ENCODE data around the gene KLRC4. TPM values are rescaled to one million over a fixed set of nuclear protein-coding genes. Genes with fewer than 3 reads are reported as not detected.

KLRC4 gene
- total RNA-seq, 1 experiment from 2014 or later: 2.1 TPM

DNA sequence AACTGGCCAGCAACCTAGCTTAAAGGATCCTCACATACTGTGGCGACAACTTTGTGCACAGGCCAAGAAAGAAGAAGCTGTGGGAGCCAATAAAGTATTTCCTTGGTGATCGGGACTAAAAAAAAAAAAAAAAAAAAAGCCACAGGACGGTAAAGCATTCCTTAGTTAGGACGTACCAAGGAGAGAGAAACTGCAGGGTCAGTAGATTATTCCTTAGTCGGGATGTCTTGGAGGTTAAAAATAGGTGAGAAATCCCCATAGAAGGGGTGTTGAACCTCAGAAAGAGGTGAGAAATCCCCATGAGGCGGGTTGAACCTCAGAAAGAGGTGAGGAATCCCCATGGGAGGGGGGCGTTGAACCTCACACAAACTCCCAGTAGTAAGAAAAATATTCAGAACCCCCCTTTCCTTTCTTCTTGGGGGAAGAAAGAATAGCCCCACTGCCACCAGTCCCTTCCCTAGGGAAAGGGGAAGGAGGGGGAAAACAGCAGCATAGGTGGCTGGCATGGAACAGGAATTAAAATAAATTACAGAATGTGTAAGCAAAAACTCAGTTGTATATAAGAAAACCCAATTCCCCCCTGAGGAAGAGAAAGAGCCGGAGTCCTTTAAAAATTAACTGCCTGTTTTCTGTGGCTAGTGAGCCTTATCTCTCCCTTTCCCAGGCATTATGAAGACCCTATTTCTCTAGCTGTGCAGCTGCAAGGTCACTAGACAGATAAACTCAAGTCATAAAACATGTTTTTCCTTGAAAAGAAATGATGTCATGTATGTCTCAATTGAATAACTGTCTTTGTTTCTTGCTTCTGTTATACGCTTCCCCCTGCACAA is 46.5 kb downstream of the KLRC4 start:
- BruUV-seq (replicated peaks): no TSS peak
- Histone ChIP-seq H3K9me3 (ENCODE audit: control insufficient read depth in 1 of 2, insufficient read depth in 1 of 2, low read depth in 1 of 2, low read length in 2 of 2) (peaks cover 0 to 2% of the 10 kb centered on the region in 2 experiments; a peak in 1 of 4 replicates), H3K9ac (ENCODE audit: low read length) (peak overlapping the region; percentile 65), H3K9me2 (ENCODE audit: insufficient read depth) (no peaks in the 10 kb centered on the region), H3K4me3 (replicated peaks in 1 of 2; ENCODE audit: low read depth in 1 of 2, low read length in 2 of 2) (peak overlapping the region; percentile 71 to 74), H3K36me3 (ENCODE audit: control insufficient read depth in 1 of 2, insufficient read depth in 2 of 2, low read length in 2 of 2) (no peaks in the 10 kb centered on the region), H3K27ac (ENCODE audit: low read depth, low read length) (peak overlapping the region; percentile 89), H2AFZ (ENCODE audit: low read depth, low read length, poor library complexity, severe bottlenecking) (no peak overlapping the region), H3K79me2 (ENCODE audit: insufficient read depth, low read length) (no peaks in the 10 kb centered on the region), H3K27me3 (ENCODE audit: insufficient read depth, low read length) (no peaks in the 10 kb centered on the region), H4K20me1 (ENCODE audit: insufficient read depth) (no peaks in the 10 kb centered on the region), H3K4me1 (ENCODE audit: control insufficient read depth in 1 of 2, insufficient read depth in 2 of 2, low read length in 2 of 2) (peaks cover 37 to 52% of the 10 kb centered on the region in 2 experiments; a peak in 3 of 4 replicates), H3K4me2 (ENCODE audit: low read length) (peak overlapping the region; percentile 90)
- POLR2A ChIA-PET: no interaction called here
- intact Hi-C loops (cut with micrococcal nuclease): no loop called here
- RAD21 ChIA-PET (ENCODE audit: low non-redundant PET in 1 of 2, low total read pairs in 2 of 2, uncharacterized antibody in 2 of 2, unreplicated experiment in 2 of 2): interaction anchor here in 1 of 2 experiments (0.7 kb wide), 1 partner anchor 1679 kb away, joined by 3 read pairs; no protein-coding TSS in a partner anchor
- CTCF ChIA-PET: interaction anchor here (0.7 kb wide), 1 partner anchor 107 kb away, joined by 3 read pairs; no protein-coding TSS in a partner anchor
- no peak for TF ChIP-seq SIN3A (IDR thresholded peaks at IDR 0.05; ENCODE audit: low read depth)
- TF ChIP-seq CTCF (IDR thresholded peaks at IDR 0.05 in 2 of 3, conservative IDR thresholded peaks at IDR 0.05 in 1 of 3; ENCODE audit: borderline replicate concordance in 1 of 3, insufficient read depth in 1 of 3, low read depth in 2 of 3, low read length in 2 of 3): no peak
- no peak for TF ChIP-seq CEBPB (IDR thresholded peaks at IDR 0.05; ENCODE audit: low read depth)
- TF ChIP-seq ZNF274 (IDR thresholded peaks at IDR 0.05; ENCODE audit: low read depth, low read length): no peak
- no peak for TF ChIP-seq SP1 (IDR thresholded peaks at IDR 0.05; ENCODE audit: low read depth)
- no peak for TF ChIP-seq REST (IDR thresholded peaks at IDR 0.05; ENCODE audit: low read depth)
- no peak for TF ChIP-seq RAD21 (IDR thresholded peaks at IDR 0.05; ENCODE audit: low read depth)
- no peak for TF ChIP-seq EZH2phosphoT487 (IDR thresholded peaks at IDR 0.05; ENCODE audit: borderline replicate concordance)
- no peak for TF ChIP-seq POLR2AphosphoS5 (IDR thresholded peaks at IDR 0.05; ENCODE audit: low read depth, low read length)
- no peak for TF ChIP-seq EZH2 (IDR thresholded peaks at IDR 0.05)
- TF ChIP-seq JUND (IDR thresholded peaks at IDR 0.05): no peak
- TF ChIP-seq MAX (IDR thresholded peaks at IDR 0.05): no peak
- no peak for DNase-seq (ENCODE audit: low read depth, low spot score)
- ATAC-seq: no peak

All from HCT116 (cell line).